GM19452 (cell line): ENCODE data around the gene ZNF689.
A peak's percentile ranks its signal among the peaks of the same experiment; 100 is the strongest.

Source experiments
- ATAC-seq: cut with Tn5 transposase; IDR thresholded peaks from one replicate; pipeline ENCODE4 v1.9.1; 2021; ENCODE audit not compliant: unreplicated experiment

ZNF689 gene

GRCh38 chr16:30609926-30610839, at the start of gene ZNF689:
Gene ZNF689, minus strand, starts transcription at chr16:30610389. Its CDS starts 348 bp downstream, at chr16:30610041.
- peak; percentile 85 for ATAC-seq

GRCh38 chr16:30658731-30659506, 48.7 kb upstream of the ZNF689 start:
- peak; percentile 25 for ATAC-seq

DNA sequence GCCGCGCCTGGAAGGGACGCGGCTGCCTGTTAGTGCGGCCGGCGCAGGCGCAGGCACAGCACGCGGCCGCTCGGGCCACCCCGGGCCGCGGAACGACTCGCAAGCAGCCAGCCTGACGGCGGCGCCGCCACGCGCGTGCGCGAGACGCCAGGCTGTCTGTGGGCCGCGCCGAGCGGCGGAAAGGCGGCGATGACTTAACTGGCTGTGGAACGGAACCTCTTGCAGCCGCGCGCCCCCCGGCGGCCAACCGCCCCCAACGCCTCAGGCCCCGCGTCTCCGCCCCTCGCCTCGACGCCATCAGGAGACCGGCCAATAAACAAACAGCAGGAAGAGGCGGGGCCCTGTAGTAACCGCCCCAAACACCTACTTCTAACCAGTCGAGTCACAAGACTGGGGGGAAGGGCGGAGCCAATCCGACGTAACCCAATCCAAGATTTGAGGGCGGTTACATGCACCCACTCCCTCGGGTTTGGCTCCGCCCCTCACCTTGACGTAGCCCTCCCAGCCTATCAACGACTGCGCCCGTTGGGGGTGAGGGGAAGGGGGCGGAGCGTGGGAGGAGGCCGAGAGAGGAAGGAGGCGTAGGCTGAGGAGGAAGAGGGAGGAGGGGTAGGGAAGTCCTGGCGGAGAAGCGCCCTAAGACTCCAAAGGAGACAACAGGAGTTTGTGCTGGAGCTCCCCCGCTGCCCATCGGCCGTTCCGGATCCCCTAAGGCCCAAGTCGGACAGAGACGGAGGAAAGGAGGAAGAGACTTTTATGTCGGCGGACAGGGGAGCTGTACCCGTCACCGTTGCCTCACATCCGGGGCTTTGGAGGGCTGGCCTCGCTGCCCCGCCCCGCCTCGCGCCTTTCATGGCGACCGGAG, 47.9 kb upstream of the ZNF689 start, which contains the start of gene FBRS:
FBRS (plus strand) TSS at position 566 of the 865 bp plus-strand sequence. CDS start 1,088 bp downstream, outside the sequence.
- ATAC-seq = peak; percentile 68

GRCh38 chr16:30656974-30657865, 47.0 kb upstream of the ZNF689 start:
- ATAC-seq = peak; percentile 0

- ATAC-seq = no peak
These were observed 46.2 kb upstream of the ZNF689 start for GRCh38 chr16:30656388-30656787.

GRCh38 chr16:30655815-30656347, 45.7 kb upstream of the ZNF689 start:
- ATAC-seq = no peak

DNA sequence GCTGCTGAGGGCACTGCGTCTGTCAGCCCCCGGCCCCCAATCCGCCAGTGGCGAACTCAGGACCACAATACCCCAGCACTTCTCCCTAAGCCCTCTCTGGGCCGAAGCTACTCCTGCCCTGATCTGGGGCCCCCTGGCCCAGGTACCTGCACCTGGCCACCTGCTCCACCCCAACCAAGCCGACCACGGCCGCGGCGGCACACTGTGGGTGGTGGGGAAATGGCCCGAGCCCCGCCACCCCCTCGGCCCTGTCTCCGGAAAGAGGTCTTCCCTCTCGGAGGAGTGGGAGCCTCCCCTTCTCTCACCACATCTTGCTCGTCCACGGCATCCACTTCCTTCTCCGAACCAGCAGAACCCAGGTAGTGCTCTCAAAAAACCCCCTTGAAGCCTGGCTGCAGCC, 44.7 kb upstream of the ZNF689 start:
- no peak for ATAC-seq

GRCh38 chr16:30652718-30653117, 42.5 kb upstream of the ZNF689 start:
- no peak for ATAC-seq

DNA sequence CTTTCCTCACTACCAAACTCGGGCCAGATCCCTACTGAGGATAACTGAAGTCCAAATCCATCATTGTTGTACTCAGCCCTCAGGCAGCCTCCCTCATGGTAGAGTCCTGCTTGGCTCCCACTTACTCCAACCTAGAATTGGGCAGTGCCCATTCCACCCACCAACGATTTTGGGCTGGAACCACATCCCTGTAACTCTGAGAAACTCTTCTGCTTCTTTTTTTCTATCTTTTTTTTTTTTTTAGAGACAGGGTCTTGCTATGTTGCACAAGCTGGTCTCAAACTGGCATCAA, 41.8 kb upstream of the ZNF689 start:
- ATAC-seq = no peak

- peak; percentile 46 for ATAC-seq
These were observed 41.2 kb upstream of the ZNF689 start for GRCh38 chr16:30651124-30652004.

DNA sequence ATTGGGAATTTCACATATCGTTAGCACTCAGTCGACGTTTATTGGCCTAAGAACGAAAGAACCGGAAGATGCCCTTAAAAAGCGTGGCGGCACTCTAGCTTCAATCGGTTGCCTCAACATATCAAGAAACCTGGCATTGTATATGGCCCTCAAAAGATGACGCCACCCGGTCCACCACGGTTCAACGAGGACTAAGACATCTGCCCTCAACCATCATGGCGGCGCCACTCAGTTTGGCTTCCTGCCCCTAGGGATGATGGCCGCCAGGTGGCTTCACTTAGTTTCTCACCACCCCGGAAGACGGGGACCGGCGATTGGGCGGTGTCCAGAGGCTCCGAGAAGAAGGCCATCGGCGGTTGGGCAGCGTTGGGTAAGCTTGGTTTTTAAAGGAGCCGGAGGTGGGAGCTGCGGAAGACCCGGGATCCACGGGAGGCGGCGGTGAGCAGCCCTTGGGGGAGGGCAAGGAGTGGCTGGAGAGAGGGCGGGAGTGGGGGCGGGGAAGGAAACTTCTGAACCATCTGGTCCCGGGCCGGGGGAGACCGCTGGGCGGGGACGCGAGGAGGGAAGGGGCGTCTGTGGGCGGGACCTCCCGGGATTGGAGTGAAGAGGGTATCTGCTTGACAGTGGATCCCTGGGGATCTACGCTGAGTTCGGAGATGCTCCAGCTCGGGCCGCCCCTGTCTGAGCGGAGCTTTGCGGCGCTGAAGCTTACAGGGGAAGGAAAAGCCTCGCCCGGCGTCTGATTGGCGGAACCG, 40.4 kb upstream of the ZNF689 start, which contains the start of gene PRR14:
PRR14 (plus strand) TSS at position 592 of the 755 bp plus-strand sequence. CDS start 686 bp downstream, outside the sequence.
- ATAC-seq = peak; percentile 72

- no peak for ATAC-seq
These were observed 39.7 kb upstream of the ZNF689 start for GRCh38 chr16:30649725-30650368.

GRCh38 chr16:30647274-30647571, 37.0 kb upstream of the ZNF689 start:
- ATAC-seq = no peak

- no peak for ATAC-seq
These were observed 35.5 kb upstream of the ZNF689 start for GRCh38 chr16:30645727-30646126.

DNA sequence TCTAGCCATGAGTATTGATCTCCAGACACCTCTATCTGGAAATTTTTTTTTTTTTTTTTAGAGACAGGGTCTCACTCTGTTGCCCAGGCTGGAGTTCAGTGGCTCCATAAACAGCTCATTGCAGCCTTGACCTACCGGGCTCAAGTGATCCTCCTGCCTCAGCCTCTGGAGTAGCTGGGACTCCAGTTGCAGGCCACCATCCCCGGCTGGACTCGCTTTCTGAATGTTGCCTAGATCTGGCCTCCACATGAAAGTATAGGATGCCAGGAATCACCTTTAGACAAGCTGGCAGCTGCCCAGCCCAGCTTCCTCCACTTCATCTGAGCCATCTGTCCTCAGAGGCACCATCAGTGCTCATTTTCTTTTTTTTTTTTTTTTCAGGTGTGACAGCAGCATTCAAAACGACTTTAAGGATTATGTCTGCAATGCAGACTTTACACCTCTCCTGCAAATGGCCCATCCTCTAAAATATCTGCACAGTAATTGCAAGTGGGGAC, 34.2 kb upstream of the ZNF689 start:
- ATAC-seq = no peak

DNA sequence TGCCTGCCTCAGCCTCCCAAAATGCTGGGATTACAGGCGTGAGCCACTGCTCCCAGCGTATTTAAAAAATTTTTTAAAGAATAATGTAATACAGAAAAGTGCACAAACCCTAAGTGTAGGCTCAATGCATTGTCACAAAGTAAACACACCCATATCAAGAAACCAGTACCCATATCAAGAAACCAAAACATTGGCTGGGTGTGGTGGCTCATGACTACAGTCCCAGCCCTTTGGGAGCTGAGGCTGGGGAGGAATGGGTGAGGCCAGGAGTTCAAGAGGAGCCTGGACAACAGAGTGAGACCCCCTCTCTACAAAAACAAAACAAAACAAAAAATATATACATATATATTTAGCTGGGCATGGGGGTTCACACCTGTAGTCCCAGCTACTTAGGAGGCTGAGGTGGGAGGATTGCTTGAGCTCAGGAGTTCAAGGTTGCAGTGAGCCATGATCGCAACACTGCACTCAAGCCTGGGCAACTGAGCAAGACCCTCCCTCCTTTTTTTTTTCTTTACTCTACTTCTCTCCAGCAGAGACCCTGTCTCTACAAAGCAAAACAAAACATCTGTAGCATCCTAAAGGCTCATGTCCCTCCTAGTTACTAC, 31.3 kb upstream of the ZNF689 start:
- no peak for ATAC-seq

DNA sequence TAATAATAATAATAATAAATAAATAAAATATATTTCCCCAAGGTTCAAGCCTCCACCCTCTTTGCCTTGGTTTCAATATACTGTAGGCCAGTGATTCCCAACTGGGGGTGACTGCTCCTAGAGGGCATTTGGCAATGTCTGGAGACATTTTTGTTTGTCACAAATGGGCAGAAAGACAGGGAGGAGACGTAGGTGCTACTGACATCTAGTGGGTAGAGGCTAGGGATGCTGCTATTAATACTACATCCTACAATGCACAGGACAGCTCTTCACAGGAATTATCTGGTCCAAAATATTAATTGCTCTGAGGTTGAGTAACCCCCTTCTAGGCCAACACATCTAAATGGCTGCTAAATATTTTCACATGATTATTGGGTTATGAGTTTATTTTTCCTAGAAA, 27.8 kb upstream of the ZNF689 start:
- ATAC-seq = no peak
